LHCN-M2 (cell line): Measurements from ENCODE around the gene MRPL57. TPM values are rescaled to one million over a fixed set of nuclear protein-coding genes. Genes with fewer than 3 reads are reported as not detected.

ENCODE experiments used
- total RNA-seq: library from RNA; depleted of rRNA; stranded (reverse); fragments of >200 nt; gene quantifications from 2 replicates; pipeline ENCODE4 v1.2.3, GENCODE V29; 2014; rRNA removed

The MRPL57 gene
- total RNA-seq, 1 experiment from 2014 or later = 32.3 TPM

Other genes starting within 250 kb of the MRPL57 start
- gene LATS2, start 115.1 kb upstream of the MRPL57 start, total RNA-seq = 14.6 and 18.8 TPM in 2 replicates
- 46.6 and 60.3 TPM in 2 replicates for gene SAP18, start 36.5 kb upstream of the MRPL57 start, total RNA-seq
- 30.0 and 40.0 TPM in 2 replicates for gene SKA3, start 106 bp upstream of the MRPL57 start, total RNA-seq